DOHH2 (cell line): ENCODE results near the gene BDKRB2.

Source experiments
- H3F3A ChIP-seq: fragments of 200-600 bp; sonication (generic), shearing (Covaris generic); 2 replicates; pipeline ENCODE4 v1.6.0; 2016; ENCODE audit warnings: antibody characterized with exemption, mild to moderate bottlenecking; ENCODE audit not compliant: control insufficient read depth, insufficient read depth
- H3K27ac ChIP-seq: fragments of 200-600 bp; sonication (generic); 2 replicates; pipeline ENCODE4 v1.5.1; 2014; ENCODE audit warnings: low read depth, mild to moderate bottlenecking, low read length, moderate library complexity
- H3K27me3 ChIP-seq: fragments of 200-600 bp; sonication (generic); 2 replicates; pipeline ENCODE4 v1.6.1; 2014; ENCODE audit warnings: mild to moderate bottlenecking, low read length, mixed read lengths; ENCODE audit not compliant: control insufficient read depth
- H3K36me3 ChIP-seq: fragments of 200-600 bp; sonication (generic); 2 replicates; pipeline ENCODE4 v1.6.1; 2014; ENCODE audit warnings: mild to moderate bottlenecking, low read length, moderate library complexity, mixed read lengths; ENCODE audit not compliant: control insufficient read depth
- H3K4me1 ChIP-seq: fragments of 200-600 bp; sonication (generic); 2 replicates; pipeline ENCODE4 v1.6.1; 2014; ENCODE audit warnings: mild to moderate bottlenecking, low read length, mixed read lengths; ENCODE audit not compliant: control insufficient read depth
- H3K4me2 ChIP-seq: fragments of 200-600 bp; sonication (generic); 2 replicates; pipeline ENCODE4 v1.6.0; 2014; ENCODE audit warnings: mild to moderate bottlenecking, low read length, moderate library complexity
- H3K4me3 ChIP-seq: fragments of 200-600 bp; sonication (generic); 2 replicates; pipeline ENCODE4 v1.5.1; 2014; ENCODE audit warnings: mild to moderate bottlenecking, low read length, mixed read lengths
- H3K79me2 ChIP-seq: fragments of 200-600 bp; sonication (generic); 2 replicates; pipeline ENCODE4 v1.6.1; 2014; ENCODE audit warnings: mild to moderate bottlenecking, low read length, mixed read lengths; ENCODE audit not compliant: control insufficient read depth
- H3K9me2 ChIP-seq: fragments of 200-600 bp; sonication (generic); replicated peaks from 2 replicates; pipeline ENCODE4 v1.6.1; 2014; ENCODE audit warnings: mild to moderate bottlenecking, low read length, mixed read lengths; ENCODE audit not compliant: control insufficient read depth
- H3K9me3 ChIP-seq: fragments of 200-600 bp; sonication (generic); 2 replicates; pipeline ENCODE4 v1.6.1; 2014; ENCODE audit warnings: antibody characterized with exemption, low read length, mixed read lengths; ENCODE audit not compliant: control insufficient read depth, insufficient read depth
- H4K20me1 ChIP-seq: fragments of 200-600 bp; sonication (generic); 2 replicates; pipeline ENCODE4 v1.6.0; 2014; ENCODE audit warnings: low read depth, mild to moderate bottlenecking, antibody characterized with exemption, low read length, moderate library complexity; ENCODE audit not compliant: control insufficient read depth, insufficient read depth
- CTCF ChIP-seq: fragments of 200-600 bp; sonication (generic); IDR thresholded peaks from one replicate; pipeline ENCODE4 v1.5.1; 2014; ENCODE audit warnings: antibody characterized with exemption, mild to moderate bottlenecking, low read depth, low read length; ENCODE audit not compliant: poor library complexity, severe bottlenecking
- EZH2phosphoT487 ChIP-seq: fragments of 200-600 bp; sonication (generic); IDR thresholded peaks from 2 replicates; pipeline ENCODE4 v1.6.1; 2017; ENCODE audit warnings: borderline replicate concordance, mild to moderate bottlenecking, antibody characterized with exemption, low read length, moderate library complexity, mixed read lengths

BDKRB2 gene

GRCh38 chr14:96207686-96208085, 3.0 kb downstream of the BDKRB2 start:
- H4K20me1 ChIP-seq: no peaks in the 10 kb centered on the region
- H3K4me3 ChIP-seq: no peak overlapping the region
- H3K4me2 ChIP-seq: no peak overlapping the region
- no peaks in the 10 kb centered on the region for H3F3A ChIP-seq
- no peak overlapping the region for H3K27ac ChIP-seq
- no peaks in the 10 kb centered on the region for H3K79me2 ChIP-seq
- no peaks in the 10 kb centered on the region for H3K9me2 ChIP-seq
- no peaks in the 10 kb centered on the region for H3K36me3 ChIP-seq
- no peaks in the 10 kb centered on the region for H3K9me3 ChIP-seq
- H3K4me1 ChIP-seq: peaks cover 12% of the 10 kb centered on the region
- H3K27me3 ChIP-seq: no peaks in the 10 kb centered on the region
- TF ChIP-seq EZH2phosphoT487 (no peak), CTCF (no peak)

- H3K27ac ChIP-seq: no peak overlapping the region
- no peak overlapping the region for H3K4me2 ChIP-seq
- no peaks in the 10 kb centered on the region for H3K36me3 ChIP-seq
- H3K9me2 ChIP-seq: no peaks in the 10 kb centered on the region
- H4K20me1 ChIP-seq: no peaks in the 10 kb centered on the region
- H3F3A ChIP-seq: no peaks in the 10 kb centered on the region
- no peaks in the 10 kb centered on the region for H3K9me3 ChIP-seq
- TF ChIP-seq EZH2phosphoT487 (no peak), CTCF (no peak)
- no peaks in the 10 kb centered on the region for H3K27me3 ChIP-seq
- H3K79me2 ChIP-seq: no peaks in the 10 kb centered on the region
- peaks cover 12% of the 10 kb centered on the region for H3K4me1 ChIP-seq
- H3K4me3 ChIP-seq: no peak overlapping the region
Measured at GRCh38 chr14:96208739-96209138, 4.1 kb downstream of the BDKRB2 start.

GRCh38 chr14:96212140-96212539, 7.5 kb downstream of the BDKRB2 start:
- H3K4me2 ChIP-seq: no peak overlapping the region
- H3K27me3 ChIP-seq: no peaks in the 10 kb centered on the region
- no peaks in the 10 kb centered on the region for H3K36me3 ChIP-seq
- H3K9me2 ChIP-seq: no peaks in the 10 kb centered on the region
- H3K9me3 ChIP-seq: no peaks in the 10 kb centered on the region
- H3F3A ChIP-seq: no peaks in the 10 kb centered on the region
- no peak overlapping the region for H3K27ac ChIP-seq
- H3K4me3 ChIP-seq: no peak overlapping the region
- no peaks in the 10 kb centered on the region for H4K20me1 ChIP-seq
- no peaks in the 10 kb centered on the region for H3K79me2 ChIP-seq
- TF ChIP-seq CTCF (no peak), EZH2phosphoT487 (no peak)
- peaks cover 3% of the 10 kb centered on the region; the same call in 1 of the 2 replicates for H3K4me1 ChIP-seq

GRCh38 chr14:96212896-96213295, 8.3 kb downstream of the BDKRB2 start:
- H3K9me2 ChIP-seq: no peaks in the 10 kb centered on the region
- H3K4me2 ChIP-seq: no peak overlapping the region
- no peaks in the 10 kb centered on the region for H3K36me3 ChIP-seq
- no peak overlapping the region for H3K4me3 ChIP-seq
- no peaks in the 10 kb centered on the region for H3K79me2 ChIP-seq
- H3K4me1 ChIP-seq: peaks cover 3% of the 10 kb centered on the region; the same call in 1 of the 2 replicates
- H3K9me3 ChIP-seq: no peaks in the 10 kb centered on the region
- H3F3A ChIP-seq: no peaks in the 10 kb centered on the region
- H4K20me1 ChIP-seq: no peaks in the 10 kb centered on the region
- H3K27me3 ChIP-seq: no peaks in the 10 kb centered on the region
- TF ChIP-seq EZH2phosphoT487 (no peak), CTCF (no peak)
- H3K27ac ChIP-seq: no peak overlapping the region
